Body of pancreas (tissue), 4 donors: ENCODE data around the gene ZSCAN20. TPM values are rescaled to one million over a fixed set of nuclear protein-coding genes. Genes with fewer than 3 reads are reported as not detected.
A peak's percentile ranks its signal among the peaks of the same experiment; 100 is the strongest.

Experiments
- ATAC-seq: fragments of 150-250 bp; one replicate; pipeline ENCODE4 v1.9.1; 2016
- DNase-seq, 4 donors: peaks; one replicate each; pipeline ENCODE4 v3.0.0-alpha.2; 2019
- H3K27ac ChIP-seq, 4 donors: fragments of 200-600 bp; sonication (generic); 1 replicate in 3 of 4; 2 replicates in 1 of 4; pipeline versions ENCODE4 v1.5.1 to v1.6.1; 2016 to 2019; ENCODE audit warnings: mild to moderate bottlenecking in 1 of 4, mixed read lengths in 1 of 4, moderate library complexity in 1 of 4
- H3K27me3 ChIP-seq, 2 donors: fragments of 200-600 bp; sonication (generic); one replicate each; pipeline ENCODE4 v1.6.0; 2016; ENCODE audit warnings: mild to moderate bottlenecking in 1 of 2
- H3K36me3 ChIP-seq, 2 donors: fragments of 200-600 bp; sonication (generic); replicated peaks in 1 of 2; 2 replicates each; pipeline ENCODE4 v1.5.1; 2016; ENCODE audit warnings: low read depth in 2 of 2; ENCODE audit not compliant: insufficient read depth in 1 of 2
- H3K4me1 ChIP-seq: fragments of 200-600 bp; sonication (generic); one replicate; pipeline ENCODE4 v1.6.0; 2016
- H3K4me3 ChIP-seq, 2 donors: fragments of 200-600 bp; sonication (generic); 1 replicate in 1 of 2; 2 replicates in 1 of 2; pipeline ENCODE4 v1.5.1; 2016 to 2019
- H3K9me3 ChIP-seq, 3 donors: fragments of 200-600 bp; sonication (generic); 1 replicate in 2 of 3; 2 replicates in 1 of 3; pipeline ENCODE4 v1.5.1; 2016
- POLR2A ChIP-seq, 3 donors: fragments of 450-650 bp; IDR thresholded peaks; one replicate each; pipeline ENCODE4 v1.6.1; 2016; ENCODE audit warnings: antibody characterized with exemption in 3 of 3, mild to moderate bottlenecking in 2 of 3
- WGBS, 2 donors: methylation state at CpG; one replicate each; pipeline ENCODE4 v1.1.5; 2017; 5-methylcytosine and 5-hydroxymethylcytosine counted together
- intact Hi-C: fragments of 100-400 bp; cut with DNase I; formaldehyde crosslinking; loops from one replicate; pipeline ENCODE4 v1.15.1; 2023
- total RNA-seq, 2 donors: library from RNA; depleted of rRNA; stranded (reverse); fragments of >200 nt; gene quantifications; one replicate each; pipeline ENCODE4 v1.1.0, GENCODE V29; 2016
- TF ChIP-seq, protein P1 (sequence below), 7 experiments: fragments of 450-650 bp in 4 of 7; fragments of 200-600 bp in 3 of 7; sonication (generic) in 3 of 7; IDR thresholded peaks; one replicate each; pipeline ENCODE4 v1.5.1; 2016 to 2019; ENCODE audit warnings: antibody characterized with exemption in 7 of 7

The ZSCAN20 gene
- total RNA-seq, 2 donors from 2014 or later: 3.0 to 3.6 TPM

- intact Hi-C loops: no loop called here
- peaks cover 16% of the 10 kb centered on the region for H3K4me1 ChIP-seq
- ATAC-seq (no peak), DNase-seq (peak; percentile 20 to 78 (median 29))
- no peak overlapping the region for H3K4me3 ChIP-seq
- WGBS, 2 donors: 57 to 63% methylated on average over 3 of the region's 3 CpGs
- TF ChIP-seq, protein P1, sequence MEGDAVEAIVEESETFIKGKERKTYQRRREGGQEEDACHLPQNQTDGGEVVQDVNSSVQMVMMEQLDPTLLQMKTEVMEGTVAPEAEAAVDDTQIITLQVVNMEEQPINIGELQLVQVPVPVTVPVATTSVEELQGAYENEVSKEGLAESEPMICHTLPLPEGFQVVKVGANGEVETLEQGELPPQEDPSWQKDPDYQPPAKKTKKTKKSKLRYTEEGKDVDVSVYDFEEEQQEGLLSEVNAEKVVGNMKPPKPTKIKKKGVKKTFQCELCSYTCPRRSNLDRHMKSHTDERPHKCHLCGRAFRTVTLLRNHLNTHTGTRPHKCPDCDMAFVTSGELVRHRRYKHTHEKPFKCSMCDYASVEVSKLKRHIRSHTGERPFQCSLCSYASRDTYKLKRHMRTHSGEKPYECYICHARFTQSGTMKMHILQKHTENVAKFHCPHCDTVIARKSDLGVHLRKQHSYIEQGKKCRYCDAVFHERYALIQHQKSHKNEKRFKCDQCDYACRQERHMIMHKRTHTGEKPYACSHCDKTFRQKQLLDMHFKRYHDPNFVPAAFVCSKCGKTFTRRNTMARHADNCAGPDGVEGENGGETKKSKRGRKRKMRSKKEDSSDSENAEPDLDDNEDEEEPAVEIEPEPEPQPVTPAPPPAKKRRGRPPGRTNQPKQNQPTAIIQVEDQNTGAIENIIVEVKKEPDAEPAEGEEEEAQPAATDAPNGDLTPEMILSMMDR (IDR thresholded peaks at IDR 0.05): no peak
- TF ChIP-seq POLR2A (IDR thresholded peaks at IDR 0.05): no peak
- no peaks in the 10 kb centered on the region for H3K9me3 ChIP-seq
- no peaks in the 10 kb centered on the region for H3K36me3 ChIP-seq
- no peaks in the 10 kb centered on the region for H3K27me3 ChIP-seq
- H3K27ac ChIP-seq: peak overlapping the region in 1 of 4 donors; percentile 10
These were observed 38.7 kb upstream of the ZSCAN20 start for GRCh38 chr1:33433509-33434362.

- no peak overlapping the region for H3K4me3 ChIP-seq
- WGBS, 2 donors: 85 to 100% methylated on average over 1 of the region's 1 CpG
- ATAC-seq (no peak), DNase-seq (no peak)
- intact Hi-C loops: no loop called here
- peaks cover 10% of the 10 kb centered on the region for H3K4me1 ChIP-seq
- H3K27me3 ChIP-seq: no peaks in the 10 kb centered on the region
- no peaks in the 10 kb centered on the region for H3K36me3 ChIP-seq
- no peaks in the 10 kb centered on the region for H3K9me3 ChIP-seq
- TF ChIP-seq POLR2A (IDR thresholded peaks at IDR 0.05): no peak
- TF ChIP-seq, protein P1 (IDR thresholded peaks at IDR 0.05): no peak
- no peak overlapping the region for H3K27ac ChIP-seq
These were observed 38.1 kb upstream of the ZSCAN20 start for GRCh38 chr1:33434363-33434750.

GRCh38 chr1:33435096-33435820 lies 37.2 kb upstream of the ZSCAN20 start:
- Histone ChIP-seq H3K9me3 (no peaks in the 10 kb centered on the region), H3K4me3 (no peak overlapping the region), H3K36me3 (no peaks in the 10 kb centered on the region), H3K27ac (no peak overlapping the region), H3K27me3 (no peaks in the 10 kb centered on the region), H3K4me1 (peaks cover under 1% of the 10 kb centered on the region)
- DNase-seq (no peak), ATAC-seq (no peak)
- intact Hi-C loops: no loop called here
- 62 to 68% methylated on average over 4 of the region's 4 CpGs for WGBS, 2 donors
- no peak for TF ChIP-seq POLR2A (IDR thresholded peaks at IDR 0.05)
- TF ChIP-seq, protein P1 (IDR thresholded peaks at IDR 0.05): no peak

GRCh38 chr1:33436557-33437285 lies 35.7 kb upstream of the ZSCAN20 start:
- ATAC-seq (no peak), DNase-seq (no peak)
- Histone ChIP-seq H3K4me1 (no peaks in the 10 kb centered on the region), H3K27ac (peak overlapping the region in 1 of 4 donors; percentile 6), H3K36me3 (no peaks in the 10 kb centered on the region), H3K27me3 (no peaks in the 10 kb centered on the region), H3K4me3 (no peak overlapping the region), H3K9me3 (no peaks in the 10 kb centered on the region)
- TF ChIP-seq, protein P1 (IDR thresholded peaks at IDR 0.05): no peak
- no peak for TF ChIP-seq POLR2A (IDR thresholded peaks at IDR 0.05)
- intact Hi-C loops: no loop called here
- WGBS, 2 donors: 50 to 51% methylated on average over 4 of the region's 4 CpGs
